Measurements from ENCODE around the gene HS3ST5.

HS3ST5 gene

GRCh38 chr6:114131945-114132344 lies 210.9 kb downstream of the HS3ST5 start:
- no peak overlapping the region for H3K27ac ChIP-seq (ENCODE audit: low read depth, low read length)
- H3K9me3 ChIP-seq (ENCODE audit: control insufficient read depth, insufficient read depth, low read length), result no peaks in the 10 kb centered on the region
- H3K27me3 ChIP-seq (ENCODE audit: control insufficient read depth, insufficient read depth, low read length), result no peaks in the 10 kb centered on the region
- H3K4me3 ChIP-seq (ENCODE audit: low read depth, low read length), result no peak overlapping the region
- H3K36me3 ChIP-seq (ENCODE audit: control insufficient read depth, insufficient read depth, low read length), result 0 out of 2 replicates have a peak, but pooled peaks cover 2% of the 10 kb centered on the region
- H3K4me1 ChIP-seq (ENCODE audit: control insufficient read depth, insufficient read depth, low read length), result no peaks in the 10 kb centered on the region
- no peak overlapping the region for H3K9ac ChIP-seq (ENCODE audit: low read depth, low read length)

DNA sequence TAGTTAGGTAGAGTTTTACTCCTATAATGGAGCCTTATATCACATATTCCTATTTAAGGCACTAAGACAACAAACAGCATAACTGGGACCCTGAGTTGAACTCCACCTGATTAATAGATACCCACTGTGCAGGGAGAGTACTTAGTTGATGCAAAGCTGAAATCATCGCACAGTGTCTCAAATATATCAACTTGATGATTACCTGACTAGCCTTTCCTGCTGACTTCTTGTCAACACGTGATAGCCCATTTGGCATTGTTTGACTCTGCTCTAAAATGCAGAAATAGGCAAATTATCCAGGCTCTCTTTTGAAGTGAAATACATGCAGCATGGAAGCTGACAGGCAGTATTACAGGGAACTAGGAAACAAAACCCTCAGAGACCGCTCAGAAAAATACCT lies 217.2 kb downstream of the HS3ST5 start:
- Histone ChIP-seq H3K27ac (ENCODE audit: low read depth, low read length) (no peak overlapping the region), H3K9me3 (ENCODE audit: control insufficient read depth, insufficient read depth, low read length) (no peaks in the 10 kb centered on the region), H3K4me3 (ENCODE audit: low read depth, low read length) (no peak overlapping the region), H3K4me1 (ENCODE audit: control insufficient read depth, insufficient read depth, low read length) (peaks cover 17% of the 10 kb centered on the region), H3K9ac (ENCODE audit: low read depth, low read length) (no peak overlapping the region), H3K27me3 (ENCODE audit: control insufficient read depth, insufficient read depth, low read length) (no peaks in the 10 kb centered on the region), H3K36me3 (ENCODE audit: control insufficient read depth, insufficient read depth, low read length) (no peaks in the 10 kb centered on the region)

DNA sequence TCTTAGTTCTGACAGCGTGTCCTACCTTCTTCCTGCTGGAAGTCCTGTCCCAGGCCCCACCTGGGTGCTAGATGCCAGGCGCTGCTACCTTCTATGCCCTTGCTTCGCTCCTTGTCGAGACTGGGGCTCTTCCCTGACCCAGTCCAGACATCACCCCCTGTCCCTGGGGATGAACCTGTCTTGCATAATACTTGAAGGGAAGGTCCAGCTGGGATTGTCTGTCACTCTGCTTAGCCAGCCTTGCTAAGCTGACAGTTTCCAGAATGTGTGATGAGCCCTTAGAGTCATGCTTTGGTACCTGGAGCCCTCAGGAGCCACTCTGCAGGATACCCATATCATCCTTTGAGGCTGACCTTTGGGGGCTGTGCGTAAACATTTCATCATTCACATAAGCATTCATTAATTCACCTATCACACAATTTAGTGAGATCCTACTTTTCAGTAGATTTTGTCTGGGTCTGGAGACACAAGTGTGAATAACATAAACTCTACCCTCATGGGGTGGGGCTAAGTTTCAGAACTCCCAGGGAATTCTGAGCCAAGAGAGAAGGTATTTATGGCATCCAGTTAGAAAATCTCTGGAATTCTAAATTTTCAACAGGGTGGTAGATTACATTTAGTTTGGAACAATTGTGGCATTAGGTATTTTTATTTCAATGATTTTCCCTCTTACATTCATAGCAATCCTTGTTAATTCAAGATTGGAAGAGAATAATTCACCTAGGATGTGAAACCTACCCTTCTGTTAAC lies 220.7 kb downstream of the HS3ST5 start:
- Histone ChIP-seq H3K4me1 (ENCODE audit: control insufficient read depth, insufficient read depth, low read length) (peaks cover 17% of the 10 kb centered on the region), H3K9ac (ENCODE audit: low read depth, low read length) (no peak overlapping the region), H3K27me3 (ENCODE audit: control insufficient read depth, insufficient read depth, low read length) (no peaks in the 10 kb centered on the region), H3K36me3 (ENCODE audit: control insufficient read depth, insufficient read depth, low read length) (no peaks in the 10 kb centered on the region), H3K9me3 (ENCODE audit: control insufficient read depth, insufficient read depth, low read length) (no peaks in the 10 kb centered on the region), H3K27ac (ENCODE audit: low read depth, low read length) (no peak overlapping the region), H3K4me3 (ENCODE audit: low read depth, low read length) (no peak overlapping the region)

DNA sequence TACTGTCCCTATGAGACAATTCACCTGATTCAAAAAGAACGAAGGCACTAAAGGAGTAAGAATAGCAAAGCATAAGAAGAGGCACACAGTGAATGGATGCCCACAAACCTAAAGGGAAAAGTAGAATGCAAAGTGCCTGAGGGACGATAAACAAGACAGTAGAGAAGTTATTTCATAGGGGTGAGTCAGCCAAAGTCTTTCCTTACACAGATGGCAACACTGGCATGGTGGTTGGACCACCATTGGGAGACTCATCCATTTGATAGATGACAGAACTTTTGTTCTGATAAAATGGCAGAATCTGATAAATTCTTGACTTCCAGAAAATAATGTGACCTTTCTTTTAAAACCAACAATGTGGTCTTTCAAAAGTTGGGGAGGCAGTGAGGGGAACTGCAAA lies 223.8 kb downstream of the HS3ST5 start:
- no peak overlapping the region for H3K27ac ChIP-seq (ENCODE audit: low read depth, low read length)
- H3K36me3 ChIP-seq (ENCODE audit: control insufficient read depth, insufficient read depth, low read length), result no peaks in the 10 kb centered on the region
- H3K9me3 ChIP-seq (ENCODE audit: control insufficient read depth, insufficient read depth, low read length), result no peaks in the 10 kb centered on the region
- H3K4me1 ChIP-seq (ENCODE audit: control insufficient read depth, insufficient read depth, low read length), result peaks cover 11% of the 10 kb centered on the region
- no peak overlapping the region for H3K9ac ChIP-seq (ENCODE audit: low read depth, low read length)
- no peaks in the 10 kb centered on the region for H3K27me3 ChIP-seq (ENCODE audit: control insufficient read depth, insufficient read depth, low read length)
- no peak overlapping the region for H3K4me3 ChIP-seq (ENCODE audit: low read depth, low read length)

DNA sequence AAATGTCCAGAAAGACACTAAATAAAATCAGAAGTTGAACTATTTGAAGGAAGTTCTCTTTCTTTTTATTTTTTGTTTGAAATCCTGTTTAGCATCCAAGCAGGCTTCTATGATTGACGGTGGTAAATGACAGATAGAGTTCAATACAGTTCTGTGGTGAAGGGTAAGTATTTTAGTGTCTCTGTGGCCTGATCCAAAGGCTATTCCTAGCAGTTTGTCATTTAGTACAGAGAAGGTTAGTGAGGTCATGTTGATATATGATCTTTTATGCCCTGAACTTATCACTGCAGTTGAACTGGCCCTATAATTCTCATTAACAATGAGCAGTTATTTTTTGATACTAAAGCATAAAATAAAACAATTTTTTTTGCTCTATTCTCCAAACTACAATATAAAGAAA lies 227.2 kb downstream of the HS3ST5 start:
- no peaks in the 10 kb centered on the region for H3K9me3 ChIP-seq (ENCODE audit: control insufficient read depth, insufficient read depth, low read length)
- H3K4me1 ChIP-seq (ENCODE audit: control insufficient read depth, insufficient read depth, low read length), result no peaks in the 10 kb centered on the region
- no peak overlapping the region for H3K27ac ChIP-seq (ENCODE audit: low read depth, low read length)
- H3K36me3 ChIP-seq (ENCODE audit: control insufficient read depth, insufficient read depth, low read length), result no peaks in the 10 kb centered on the region
- no peaks in the 10 kb centered on the region for H3K27me3 ChIP-seq (ENCODE audit: control insufficient read depth, insufficient read depth, low read length)
- no peak overlapping the region for H3K4me3 ChIP-seq (ENCODE audit: low read depth, low read length)
- H3K9ac ChIP-seq (ENCODE audit: low read depth, low read length), result no peak overlapping the region

DNA sequence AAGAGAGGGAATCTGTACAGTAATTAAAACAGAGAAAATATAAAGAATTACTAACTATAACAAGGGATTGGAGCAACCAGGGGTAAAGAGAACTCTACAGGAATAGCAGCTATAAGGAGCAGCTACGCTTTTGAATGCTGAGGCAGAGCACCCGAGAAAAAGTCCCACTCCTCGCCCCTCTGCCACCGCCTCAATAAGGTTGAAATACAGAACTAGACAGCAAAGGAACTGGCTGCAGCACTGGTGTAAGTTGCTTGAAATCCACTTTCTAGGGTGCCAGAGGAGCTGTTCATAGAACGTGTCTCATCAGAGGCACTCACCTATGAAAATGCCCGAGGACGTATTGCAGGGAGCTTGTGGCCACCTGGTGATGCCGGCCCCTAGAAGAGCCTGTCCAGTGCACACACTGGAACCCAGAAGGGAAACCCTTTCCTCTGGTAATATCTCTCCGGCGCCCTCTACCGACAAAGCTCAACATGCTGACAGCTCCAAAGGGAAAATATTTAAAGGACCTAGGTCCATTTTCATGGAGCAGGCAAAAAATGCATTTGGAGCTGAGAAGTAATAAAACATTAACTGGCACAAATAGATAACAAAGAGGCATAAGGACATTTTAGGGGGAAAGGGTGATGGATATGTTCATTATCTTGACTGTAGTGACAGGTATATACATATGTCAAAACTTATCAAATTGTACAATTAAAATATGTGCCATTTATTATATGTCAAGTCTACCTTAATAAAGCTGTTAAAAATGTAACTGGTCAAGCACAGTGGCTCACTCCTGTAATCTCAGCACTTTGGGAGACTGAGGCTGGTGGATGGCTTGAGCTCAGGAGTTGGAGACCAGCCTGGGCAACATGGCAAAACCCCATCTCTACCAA lies 234.5 kb downstream of the HS3ST5 start:
- no peaks in the 10 kb centered on the region for H3K4me1 ChIP-seq (ENCODE audit: control insufficient read depth, insufficient read depth, low read length)
- H3K36me3 ChIP-seq (ENCODE audit: control insufficient read depth, insufficient read depth, low read length), result no peaks in the 10 kb centered on the region
- no peak overlapping the region for H3K4me3 ChIP-seq (ENCODE audit: low read depth, low read length)
- no peaks in the 10 kb centered on the region for H3K27me3 ChIP-seq (ENCODE audit: control insufficient read depth, insufficient read depth, low read length)
- no peak overlapping the region for H3K9ac ChIP-seq (ENCODE audit: low read depth, low read length)
- no peak overlapping the region for H3K27ac ChIP-seq (ENCODE audit: low read depth, low read length)
- H3K9me3 ChIP-seq (ENCODE audit: control insufficient read depth, insufficient read depth, low read length), result no peaks in the 10 kb centered on the region

GRCh38 chr6:114106020-114106419 lies 236.8 kb downstream of the HS3ST5 start:
- H3K27me3 ChIP-seq (ENCODE audit: control insufficient read depth, insufficient read depth, low read length), result no peaks in the 10 kb centered on the region
- H3K4me1 ChIP-seq (ENCODE audit: control insufficient read depth, insufficient read depth, low read length), result no peaks in the 10 kb centered on the region
- no peak overlapping the region for H3K4me3 ChIP-seq (ENCODE audit: low read depth, low read length)
- H3K27ac ChIP-seq (ENCODE audit: low read depth, low read length), result no peak overlapping the region
- no peak overlapping the region for H3K9ac ChIP-seq (ENCODE audit: low read depth, low read length)
- H3K36me3 ChIP-seq (ENCODE audit: control insufficient read depth, insufficient read depth, low read length), result no peaks in the 10 kb centered on the region
- H3K9me3 ChIP-seq (ENCODE audit: control insufficient read depth, insufficient read depth, low read length), result no peaks in the 10 kb centered on the region

GRCh38 chr6:114101255-114101654 lies 241.6 kb downstream of the HS3ST5 start:
- H3K27ac ChIP-seq (ENCODE audit: low read depth, low read length), result no peak overlapping the region
- no peaks in the 10 kb centered on the region for H3K36me3 ChIP-seq (ENCODE audit: control insufficient read depth, insufficient read depth, low read length)
- no peaks in the 10 kb centered on the region for H3K9me3 ChIP-seq (ENCODE audit: control insufficient read depth, insufficient read depth, low read length)
- no peak overlapping the region for H3K9ac ChIP-seq (ENCODE audit: low read depth, low read length)
- no peaks in the 10 kb centered on the region for H3K27me3 ChIP-seq (ENCODE audit: control insufficient read depth, insufficient read depth, low read length)
- no peak overlapping the region for H3K4me3 ChIP-seq (ENCODE audit: low read depth, low read length)
- H3K4me1 ChIP-seq (ENCODE audit: control insufficient read depth, insufficient read depth, low read length), result no peaks in the 10 kb centered on the region

DNA sequence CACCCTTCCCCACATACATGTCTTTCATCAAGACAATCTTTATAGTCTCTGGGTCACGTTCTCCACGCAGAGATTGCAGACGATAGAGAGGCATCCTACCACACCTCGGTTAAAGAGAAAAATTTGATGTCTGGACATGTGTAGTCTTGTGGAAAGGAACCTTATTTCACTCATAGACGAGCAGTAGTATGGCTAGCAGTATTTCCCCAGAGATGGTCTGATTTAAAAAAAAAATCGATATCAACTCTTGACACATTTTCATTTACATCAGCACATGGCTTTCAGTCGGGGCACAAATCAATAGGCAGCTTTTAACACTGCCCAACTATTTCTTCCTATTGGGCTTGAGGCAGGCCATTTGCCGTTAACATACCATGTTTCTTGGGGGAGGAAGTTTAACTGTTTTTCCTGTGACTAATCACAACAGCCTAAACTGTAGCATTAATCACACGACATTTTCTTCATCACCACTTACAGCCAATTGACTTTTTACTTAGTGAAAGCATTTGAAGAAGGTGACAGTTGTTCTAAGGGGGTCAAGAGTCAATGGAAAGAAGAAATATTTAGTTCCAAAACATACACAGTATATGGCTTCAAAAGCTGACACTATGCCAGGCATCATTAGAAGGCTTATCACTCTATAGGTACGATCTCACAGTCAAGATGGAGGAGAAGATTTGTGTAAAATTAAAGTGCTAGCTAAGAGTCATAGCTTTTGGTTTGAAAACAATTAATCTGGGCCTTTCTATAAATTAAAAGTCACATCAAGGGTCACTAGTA lies 242.4 kb downstream of the HS3ST5 start:
- no peak overlapping the region for H3K9ac ChIP-seq (ENCODE audit: low read depth, low read length)
- no peaks in the 10 kb centered on the region for H3K4me1 ChIP-seq (ENCODE audit: control insufficient read depth, insufficient read depth, low read length)
- no peaks in the 10 kb centered on the region for H3K27me3 ChIP-seq (ENCODE audit: control insufficient read depth, insufficient read depth, low read length)
- H3K36me3 ChIP-seq (ENCODE audit: control insufficient read depth, insufficient read depth, low read length), result no peaks in the 10 kb centered on the region
- no peak overlapping the region for H3K27ac ChIP-seq (ENCODE audit: low read depth, low read length)
- no peaks in the 10 kb centered on the region for H3K9me3 ChIP-seq (ENCODE audit: control insufficient read depth, insufficient read depth, low read length)
- no peak overlapping the region for H3K4me3 ChIP-seq (ENCODE audit: low read depth, low read length)

DNA sequence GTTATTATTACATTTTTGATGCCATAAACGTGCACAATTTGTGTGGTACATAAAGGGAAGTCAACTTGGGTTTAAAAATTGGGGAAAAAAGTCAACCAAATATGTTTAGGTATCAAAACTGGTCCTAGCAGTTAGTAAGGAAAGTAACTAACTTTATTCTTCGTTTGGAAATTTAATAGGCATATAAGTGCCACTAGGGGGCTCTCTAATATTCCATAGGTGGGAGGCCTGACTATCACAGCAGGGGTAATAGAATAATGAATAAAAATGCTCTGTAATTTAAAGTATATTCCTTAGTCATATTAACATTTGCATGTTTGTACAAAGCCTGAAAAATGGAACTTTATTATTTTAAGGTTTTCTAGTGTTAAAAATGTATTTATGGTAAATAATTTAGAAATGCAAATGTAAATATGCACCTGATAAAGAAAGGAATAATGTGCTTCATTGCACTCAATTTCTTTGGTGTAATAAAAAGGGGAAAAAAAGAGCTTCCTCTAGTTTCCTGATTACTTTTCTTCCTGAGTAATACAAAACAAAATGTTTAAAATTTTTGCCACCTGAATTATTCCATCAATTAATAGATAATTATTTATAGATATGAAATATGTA lies 246.2 kb downstream of the HS3ST5 start:
- no peaks in the 10 kb centered on the region for H3K4me1 ChIP-seq (ENCODE audit: control insufficient read depth, insufficient read depth, low read length)
- H3K9me3 ChIP-seq (ENCODE audit: control insufficient read depth, insufficient read depth, low read length), result no peaks in the 10 kb centered on the region
- H3K27ac ChIP-seq (ENCODE audit: low read depth, low read length), result no peak overlapping the region
- no peak overlapping the region for H3K4me3 ChIP-seq (ENCODE audit: low read depth, low read length)
- no peaks in the 10 kb centered on the region for H3K27me3 ChIP-seq (ENCODE audit: control insufficient read depth, insufficient read depth, low read length)
- no peaks in the 10 kb centered on the region for H3K36me3 ChIP-seq (ENCODE audit: control insufficient read depth, insufficient read depth, low read length)
- H3K9ac ChIP-seq (ENCODE audit: low read depth, low read length), result no peak overlapping the region

Measured in HUES48 (cell line).